Measurements from ENCODE around the gene SPOCD1.
A peak's percentile ranks its signal among the peaks of the same experiment; 100 is the strongest.

SPOCD1 gene

DNA sequence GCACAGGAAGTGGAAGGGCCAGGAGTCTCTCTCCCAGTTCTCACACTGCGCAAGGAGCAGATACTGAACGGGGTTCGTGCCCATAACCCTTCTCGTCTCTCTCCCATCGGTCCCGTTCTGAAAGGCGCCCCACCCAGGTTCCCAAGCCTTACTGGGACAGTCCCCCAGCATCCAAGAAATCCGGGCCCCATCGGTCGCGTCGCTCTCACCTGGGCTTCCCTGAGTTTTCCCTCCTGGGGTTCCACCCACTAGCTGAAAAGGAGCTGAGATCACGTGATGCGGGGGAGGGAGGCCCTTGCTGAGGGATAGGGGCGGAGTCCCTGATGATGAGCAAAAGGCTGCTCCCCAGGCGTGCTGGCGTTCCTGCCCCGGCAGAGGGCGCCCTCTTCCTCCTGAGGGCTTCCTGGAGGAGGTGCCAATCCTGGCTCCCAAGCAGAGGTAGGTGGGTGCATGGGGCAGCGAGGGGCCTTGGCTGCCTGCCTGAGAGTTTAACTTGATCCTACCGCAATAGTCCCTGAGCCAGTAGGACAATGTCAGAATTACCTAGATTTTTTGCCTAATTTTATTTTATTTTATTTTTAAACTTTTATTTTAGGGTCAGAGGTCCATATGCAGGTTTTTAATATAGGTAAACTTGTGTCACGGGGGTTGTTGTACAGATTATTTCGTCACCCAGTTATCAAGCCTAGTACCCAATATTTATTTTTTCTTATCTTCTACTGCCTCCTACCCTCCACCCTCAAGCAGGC, at the start of gene SPOCD1:
Gene SPOCD1, minus strand, starts transcription at position 271 of the 749 bp plus-strand sequence. CDS start 689 bp downstream, outside the sequence.
- peak; percentile 57 for DNase-seq (ENCODE audit: low read depth)

DNA sequence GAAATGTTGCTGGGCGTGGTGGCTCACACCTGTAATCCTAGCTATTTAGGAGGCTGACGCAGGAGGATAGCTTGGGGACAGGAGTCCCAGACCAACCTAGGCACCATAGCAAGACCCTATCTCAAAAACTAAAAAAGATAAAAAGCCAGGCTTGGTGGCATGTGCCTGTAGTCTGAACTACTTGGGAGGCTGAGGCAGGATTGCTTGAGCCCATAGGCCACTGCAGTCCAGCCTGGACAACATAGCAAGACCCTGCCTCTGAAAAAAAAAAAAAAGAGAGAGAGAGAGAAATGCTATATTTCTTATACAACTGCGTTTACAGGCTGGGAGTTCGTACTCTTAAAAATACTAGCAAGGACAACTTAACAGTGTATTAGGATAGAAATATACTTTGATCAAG, 46.2 kb upstream of the SPOCD1 start:
- DNase-seq (ENCODE audit: low read depth): no peak

DNA sequence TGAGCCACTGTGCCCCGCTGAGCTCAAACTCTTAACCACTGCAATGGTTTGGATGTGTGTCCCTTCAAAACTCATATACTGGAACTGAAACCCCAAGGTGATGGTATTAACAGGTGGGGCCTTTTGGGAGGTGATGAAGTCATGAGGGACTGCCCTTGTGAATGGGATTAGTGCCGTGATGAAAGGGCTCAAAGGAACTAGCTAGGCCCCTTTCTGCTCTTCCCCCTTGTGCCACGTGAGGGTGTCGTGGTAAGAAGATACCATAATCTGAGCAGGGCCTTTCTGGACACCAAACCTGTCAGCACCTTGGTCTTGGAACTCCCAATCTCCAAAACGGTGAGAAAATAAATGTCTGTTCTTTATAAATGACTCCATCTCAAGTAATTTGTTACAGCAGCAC, 45.5 kb upstream of the SPOCD1 start:
- DNase-seq (ENCODE audit: low read depth): no peak

DNA sequence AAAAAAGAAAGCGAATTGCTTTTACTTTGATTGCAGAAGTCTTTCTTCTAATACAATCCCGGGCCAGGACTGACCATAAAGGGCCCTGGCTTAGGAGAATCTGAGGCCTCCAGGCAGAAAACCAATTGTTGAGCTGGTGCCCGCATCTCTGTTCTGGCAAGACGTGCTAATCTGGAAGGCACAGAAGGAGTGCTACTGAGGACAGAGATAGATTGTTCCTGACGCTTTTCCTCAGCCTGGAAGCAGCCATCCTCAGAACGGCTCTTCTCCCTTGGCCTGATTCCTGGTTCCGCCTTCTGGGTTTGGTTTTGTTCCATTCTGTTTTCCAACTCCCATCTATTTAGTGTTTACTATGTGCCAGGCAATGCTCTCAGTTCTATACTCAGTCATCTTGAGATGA, 44.8 kb upstream of the SPOCD1 start:
- no peak for DNase-seq (ENCODE audit: low read depth)

DNA sequence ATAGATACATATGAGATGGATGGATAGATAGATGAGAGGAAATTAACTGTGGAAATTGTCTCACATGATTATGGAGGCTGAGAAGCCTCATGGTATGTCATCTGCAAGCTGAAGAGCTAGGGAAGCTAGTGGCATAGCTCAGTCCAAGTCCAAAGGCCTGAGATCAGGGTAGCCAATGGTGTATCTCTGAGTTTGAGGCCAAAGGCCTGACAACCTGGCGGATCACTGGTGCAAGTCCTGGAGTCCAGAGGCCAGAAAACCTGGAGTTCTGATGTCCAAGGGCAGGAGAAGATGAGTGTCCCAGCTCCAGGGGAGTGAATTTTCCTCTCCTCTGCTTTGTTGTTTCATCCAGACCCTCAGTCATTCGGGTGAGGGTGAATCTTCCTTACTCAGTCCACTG, 43.9 kb upstream of the SPOCD1 start:
- no peak for DNase-seq (ENCODE audit: low read depth)

DNA sequence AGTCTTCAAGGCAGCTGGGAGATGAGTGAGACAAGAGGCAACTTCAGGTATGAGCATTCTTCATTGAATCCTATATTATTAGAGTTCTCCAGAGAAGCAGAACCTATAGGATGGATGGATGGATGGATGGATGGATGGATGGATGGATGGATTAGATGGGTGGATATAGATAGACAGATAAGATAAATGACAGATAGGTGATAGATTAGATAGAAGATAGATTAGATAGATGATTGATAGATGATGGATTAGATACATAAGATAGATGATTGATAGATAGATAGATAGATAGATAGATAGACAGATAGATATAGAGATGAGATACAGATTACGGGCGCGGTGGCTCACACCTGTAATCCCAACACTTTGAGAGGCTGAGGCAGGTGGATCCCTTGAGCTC, 43.2 kb upstream of the SPOCD1 start:
- no peak for DNase-seq (ENCODE audit: low read depth)

DNA sequence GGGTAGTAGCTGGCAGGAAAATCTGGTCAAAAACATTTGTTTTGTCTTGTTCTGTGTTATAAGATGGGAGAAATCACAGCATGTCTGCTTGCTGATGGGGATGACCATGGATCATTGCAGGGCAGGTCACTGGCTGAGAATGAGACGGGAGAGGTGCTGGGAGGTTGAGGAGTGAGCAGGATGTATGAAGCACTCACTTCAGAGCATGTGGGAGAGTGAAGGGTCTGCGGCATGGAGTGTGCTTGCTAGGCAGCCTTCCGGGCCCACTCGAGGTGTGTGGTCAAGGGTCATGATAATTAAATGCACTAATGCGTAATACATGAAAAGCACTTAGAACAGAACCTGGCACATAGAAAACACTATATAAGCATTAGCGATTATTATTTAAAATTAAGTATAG, 42.0 kb upstream of the SPOCD1 start:
- no peak for DNase-seq (ENCODE audit: low read depth)

DNA sequence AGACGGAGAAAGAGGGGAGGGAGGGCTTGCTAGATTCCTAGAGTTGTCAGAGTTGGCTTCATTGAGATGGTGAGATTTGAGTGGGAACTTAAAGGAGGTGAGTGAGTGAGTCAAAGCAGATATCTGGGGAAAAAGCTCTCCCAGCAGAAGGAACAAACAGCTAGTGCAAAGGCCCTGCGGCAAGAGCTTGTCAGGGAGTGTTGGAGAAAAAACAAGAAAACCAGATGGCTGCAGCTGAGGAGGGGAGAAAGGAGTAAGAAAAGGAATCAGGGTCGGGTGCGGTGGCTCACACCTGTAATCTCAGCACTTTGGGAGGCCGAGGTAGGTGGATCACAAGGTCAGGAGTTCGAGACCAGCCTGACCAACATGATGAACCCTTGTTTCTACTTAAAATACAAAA, 40.3 kb upstream of the SPOCD1 start:
- DNase-seq (ENCODE audit: low read depth): no peak

DNA sequence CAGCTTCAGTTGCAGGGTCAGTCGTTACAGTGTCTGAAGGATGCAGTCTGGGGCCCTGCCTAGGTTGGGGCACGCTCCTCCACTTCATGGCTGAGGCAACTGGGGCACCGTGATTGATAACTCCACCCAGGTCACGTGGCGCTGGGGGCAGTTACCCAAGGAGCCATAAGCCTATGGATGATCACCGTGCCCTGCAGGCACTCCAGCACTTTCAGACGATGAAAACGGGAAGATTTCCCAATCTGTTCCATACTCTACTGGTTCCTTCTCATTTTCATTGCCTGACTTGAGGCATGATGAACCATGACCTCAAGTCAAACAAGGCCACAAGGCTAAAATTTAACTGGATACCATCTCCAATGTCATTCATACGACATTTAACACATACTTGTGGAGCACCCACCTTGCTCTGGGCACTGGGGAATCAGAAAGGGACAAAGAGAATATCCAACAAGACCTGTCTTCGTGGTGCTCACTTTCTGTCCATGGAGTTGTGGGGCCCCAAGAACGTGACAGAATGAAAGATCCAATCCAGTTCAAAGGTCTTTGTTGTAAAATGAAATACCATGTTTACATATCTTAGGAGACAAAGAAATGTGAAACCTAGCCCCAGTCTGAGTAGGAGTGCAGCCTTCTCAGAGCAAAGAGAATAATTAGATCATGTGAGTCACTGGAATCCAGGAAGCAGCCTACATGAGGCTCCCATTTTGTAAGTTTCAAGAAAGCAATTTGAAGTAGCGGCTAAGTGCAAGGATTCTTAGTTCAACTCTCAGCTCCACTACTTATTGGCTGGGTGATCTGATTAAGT, 39.4 kb upstream of the SPOCD1 start:
- DNase-seq (ENCODE audit: low read depth): no peak

DNA sequence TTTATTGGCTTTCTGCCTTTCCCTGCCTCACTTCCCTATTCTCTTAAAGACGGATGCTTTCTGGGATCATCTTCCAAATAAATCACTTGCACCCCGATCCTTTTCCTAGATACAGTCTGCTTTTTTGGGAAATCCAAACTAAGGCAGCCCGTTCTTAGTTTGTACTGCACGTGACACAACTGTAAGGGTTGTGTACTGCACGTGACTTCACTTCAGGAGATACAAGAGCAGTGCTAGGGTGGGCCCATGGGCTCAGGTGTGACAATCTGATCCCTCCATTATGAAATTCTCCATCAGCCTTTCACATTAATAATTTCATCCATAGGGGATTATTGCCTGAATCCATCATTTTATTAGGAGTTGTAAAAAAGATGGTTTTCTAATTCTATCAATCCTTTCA, 33.8 kb upstream of the SPOCD1 start:
- DNase-seq (ENCODE audit: low read depth): no peak

DNA sequence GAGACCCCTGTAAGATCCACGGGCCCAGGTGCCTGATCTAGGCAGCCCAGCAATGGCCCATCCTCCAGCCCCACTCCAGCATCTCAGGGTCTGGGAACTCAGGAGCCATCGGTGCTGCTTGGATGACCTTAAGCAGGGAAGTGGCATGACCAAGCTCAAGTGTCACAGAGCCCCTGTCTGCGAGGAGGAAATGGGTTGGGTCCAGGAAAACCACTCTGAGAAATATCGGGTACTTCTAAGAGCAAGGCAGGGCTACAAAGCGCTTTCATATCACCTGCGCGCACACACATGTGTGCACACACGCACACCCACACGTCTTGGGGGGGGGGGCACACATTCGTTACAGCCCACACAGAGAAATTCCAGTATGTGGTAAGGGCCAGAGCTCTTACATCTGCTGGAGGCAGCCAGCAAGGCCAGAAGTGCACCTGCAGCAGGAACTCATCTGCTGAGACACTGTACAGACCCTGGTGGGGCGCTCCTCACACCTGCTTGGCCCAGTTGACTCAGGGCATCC, 32.6 kb upstream of the SPOCD1 start:
- DNase-seq (ENCODE audit: low read depth): peak; percentile 6

DNA sequence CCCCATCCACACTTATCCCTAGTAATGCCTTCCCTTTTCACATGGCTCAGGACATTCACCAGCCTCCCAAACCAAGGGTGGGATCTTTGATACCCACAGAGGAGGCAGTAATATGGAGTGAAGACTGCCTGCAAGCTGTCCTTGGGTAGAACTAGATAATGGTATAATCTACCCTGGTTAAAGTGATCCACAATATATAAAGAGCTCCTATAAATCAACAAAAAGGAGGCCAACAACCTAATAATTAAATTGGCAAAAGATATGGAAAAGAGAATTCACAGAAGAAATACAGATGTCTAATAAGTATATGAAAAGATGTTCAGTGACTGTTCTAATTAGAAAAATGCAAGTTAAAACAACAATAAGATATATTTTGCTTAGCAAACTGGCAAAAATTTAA, 30.7 kb upstream of the SPOCD1 start:
- DNase-seq (ENCODE audit: low read depth): no peak

DNA sequence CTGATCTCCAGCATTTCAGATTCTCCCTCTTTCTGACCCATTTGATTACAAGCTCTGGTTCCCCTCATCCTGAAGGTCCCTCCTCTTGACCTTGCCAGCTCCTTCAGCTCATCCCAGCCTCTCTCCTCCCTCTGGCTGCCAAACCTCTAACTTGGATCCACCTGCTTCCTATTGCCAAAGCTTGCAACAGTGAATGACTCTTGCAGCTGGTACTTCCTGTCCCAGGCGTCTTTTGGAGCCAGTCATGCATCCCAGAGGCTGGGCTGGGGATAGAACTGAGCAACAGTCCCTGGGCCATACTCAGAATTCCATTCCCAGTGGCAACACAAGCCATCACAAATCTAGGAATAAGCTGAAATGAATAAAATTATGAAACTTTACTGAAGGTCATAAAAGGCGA, 27.7 kb upstream of the SPOCD1 start:
- no peak for DNase-seq (ENCODE audit: low read depth)

DNA sequence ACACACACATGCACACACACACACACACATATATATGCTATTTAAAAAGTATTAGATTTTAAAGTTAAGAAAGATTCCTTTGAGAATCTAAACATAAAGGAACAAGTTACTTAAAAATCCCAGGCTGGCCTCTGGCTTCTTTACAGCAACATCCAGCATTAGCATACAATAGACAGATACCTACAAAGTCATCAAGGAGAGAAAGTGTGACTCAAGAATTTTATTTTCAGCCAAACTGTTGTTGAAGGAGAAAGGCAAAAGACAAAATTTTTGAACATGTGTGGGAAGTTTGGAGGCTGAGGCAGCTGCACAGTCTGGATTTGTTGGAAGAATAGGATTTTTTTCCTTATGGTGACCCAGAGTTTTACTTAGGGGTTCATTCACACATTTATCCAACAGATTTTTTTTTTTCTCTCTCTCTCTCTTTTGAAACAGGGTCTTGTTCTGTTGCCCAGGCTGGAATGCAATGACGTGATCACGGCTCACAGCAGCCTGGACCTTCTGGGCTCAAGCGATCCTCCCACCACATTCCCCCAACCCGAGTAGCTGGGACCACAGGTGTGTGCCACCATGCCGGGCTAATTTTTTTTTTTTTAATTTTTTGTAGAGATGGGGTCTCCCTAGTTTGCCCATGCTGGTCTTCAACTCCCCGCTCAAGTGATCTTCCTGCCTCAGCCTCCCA, 24.0 kb upstream of the SPOCD1 start:
- no peak for DNase-seq (ENCODE audit: low read depth)

DNA sequence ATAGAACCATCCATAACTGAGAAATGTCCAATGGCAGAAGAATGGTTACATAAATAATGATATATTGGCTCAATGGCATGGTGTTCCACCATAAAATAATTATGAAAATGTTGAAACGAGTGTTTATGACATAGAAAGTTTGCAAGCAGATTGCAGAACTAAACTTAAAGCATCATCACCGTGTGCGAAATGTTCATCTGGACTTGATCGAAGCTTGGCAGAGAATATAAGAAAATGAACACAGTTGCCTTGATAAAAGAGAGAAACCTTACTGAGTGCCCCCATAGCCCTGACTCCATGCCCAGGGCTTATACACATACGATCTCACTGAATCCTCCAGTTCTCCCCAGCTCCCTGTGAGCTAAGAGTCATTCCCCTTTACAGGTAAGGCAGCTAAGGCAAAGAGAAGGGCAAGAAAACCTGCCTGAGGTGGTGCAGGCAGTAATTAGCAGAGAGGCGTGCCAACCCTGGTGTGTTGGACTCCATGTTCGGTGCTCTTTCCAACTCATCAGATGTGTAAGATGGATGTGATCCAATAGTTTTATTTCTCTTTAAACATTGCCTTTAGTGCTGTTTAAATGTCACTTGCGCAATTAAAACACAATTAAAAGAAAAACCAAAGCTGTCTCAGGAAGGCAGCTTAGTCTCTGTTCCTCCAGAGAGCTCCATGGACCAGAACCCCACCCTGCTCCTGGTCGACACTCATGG, 21.8 kb upstream of the SPOCD1 start:
- DNase-seq (ENCODE audit: low read depth): no peak

DNA sequence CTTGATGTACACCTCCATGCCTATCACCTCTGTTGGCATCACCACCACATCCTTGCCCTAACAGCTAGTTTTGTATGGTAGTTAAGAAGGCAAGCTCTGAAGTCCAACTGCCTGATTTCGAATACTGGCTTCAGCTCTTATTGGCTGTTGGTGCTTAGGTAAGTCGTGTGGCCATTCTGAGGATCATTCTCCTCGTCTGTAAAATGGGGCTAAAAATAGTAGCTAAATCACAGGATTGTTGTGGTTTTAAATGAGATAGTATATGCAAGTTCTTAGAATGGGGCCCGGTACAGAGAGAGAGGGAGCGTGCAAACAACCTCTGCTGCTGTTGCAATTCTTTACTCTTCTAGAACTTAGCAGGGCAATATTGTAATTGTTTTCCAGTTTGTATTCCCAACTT, 20.8 kb upstream of the SPOCD1 start:
- no peak for DNase-seq (ENCODE audit: low read depth)

DNA sequence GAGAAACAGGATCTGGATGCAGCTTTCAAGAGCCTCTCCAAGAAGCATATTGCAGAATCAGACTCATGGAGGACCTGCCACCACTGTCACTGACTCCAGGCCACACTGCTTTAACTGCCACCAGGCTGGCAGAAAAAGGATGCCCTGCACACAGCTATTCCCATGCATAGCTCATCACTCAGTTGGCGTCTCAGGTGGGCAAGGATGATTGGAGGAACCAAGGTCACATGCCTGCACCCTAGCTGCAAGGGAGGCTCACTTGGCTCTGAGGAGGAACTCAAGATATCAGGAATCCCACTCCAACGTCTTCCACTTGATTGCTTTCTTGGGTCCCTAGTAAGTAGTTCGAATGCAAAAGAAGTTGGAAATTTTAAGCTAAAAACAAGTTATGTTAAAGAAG, 19.6 kb upstream of the SPOCD1 start:
- no peak for DNase-seq (ENCODE audit: low read depth)

DNA sequence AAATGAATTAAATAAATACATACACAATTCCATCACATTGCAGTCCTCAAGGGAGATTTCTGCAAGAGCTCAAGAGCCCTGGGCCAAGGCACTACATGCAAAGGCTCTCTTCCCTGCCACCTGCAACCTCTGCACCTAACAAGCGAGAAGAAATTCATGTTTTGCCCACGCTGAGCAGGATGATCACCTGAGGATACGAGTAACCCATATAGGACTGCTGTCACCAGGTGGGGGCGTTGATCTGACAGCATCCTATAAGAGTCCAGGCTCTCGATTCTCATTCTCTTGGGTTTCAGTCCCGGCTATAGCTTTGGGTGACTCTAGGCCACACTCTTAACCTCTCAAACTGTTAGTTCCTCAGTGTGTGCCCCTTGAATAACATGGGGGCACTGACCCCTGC, 18.7 kb upstream of the SPOCD1 start:
- DNase-seq (ENCODE audit: low read depth): no peak

DNA sequence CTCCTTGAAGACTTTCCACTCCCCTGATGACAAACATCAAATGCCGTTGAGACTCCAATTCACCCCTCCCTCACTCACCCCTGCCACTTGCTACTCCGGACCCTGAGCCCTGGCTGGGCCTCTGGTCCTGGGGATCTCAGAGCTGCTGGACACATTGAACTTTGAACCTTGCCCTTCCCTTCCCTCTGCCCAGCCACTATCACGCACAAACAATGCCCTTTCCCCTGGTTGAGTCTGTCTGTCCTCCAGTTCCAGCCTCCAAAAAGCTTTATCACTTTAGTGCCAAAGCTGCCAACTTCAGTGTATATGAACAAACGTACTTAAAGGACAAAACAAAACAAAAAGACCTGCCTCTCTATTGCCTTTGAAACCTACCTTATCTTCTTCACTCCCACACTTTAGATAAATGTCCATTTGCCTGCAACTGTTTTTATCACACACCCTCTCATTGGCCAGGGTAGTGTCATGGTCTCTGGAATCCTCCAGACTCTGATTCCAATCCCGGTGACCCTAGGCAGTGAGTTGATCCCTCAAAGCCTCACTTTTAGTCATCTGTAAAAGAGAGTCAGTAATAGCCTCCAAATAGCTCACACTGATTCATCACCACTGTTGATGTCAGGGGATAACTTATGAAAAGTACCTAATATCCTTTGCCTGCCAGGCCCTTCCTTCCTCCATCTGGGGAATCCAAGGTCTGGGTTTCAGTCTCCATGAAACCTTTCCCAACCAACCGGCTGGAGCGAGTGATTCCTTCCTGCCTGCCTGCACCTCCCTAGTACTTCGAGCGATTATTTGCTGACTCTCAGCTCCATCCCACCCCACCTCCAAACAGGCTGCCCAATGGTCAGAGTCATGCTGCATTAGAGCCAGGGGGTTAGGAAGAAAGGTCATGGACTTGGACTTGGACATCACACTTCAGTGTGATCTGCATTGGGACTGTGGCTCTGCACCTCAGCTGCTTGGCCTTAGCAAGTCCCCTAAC, 15.9 kb upstream of the SPOCD1 start:
- no peak for DNase-seq (ENCODE audit: low read depth)

DNA sequence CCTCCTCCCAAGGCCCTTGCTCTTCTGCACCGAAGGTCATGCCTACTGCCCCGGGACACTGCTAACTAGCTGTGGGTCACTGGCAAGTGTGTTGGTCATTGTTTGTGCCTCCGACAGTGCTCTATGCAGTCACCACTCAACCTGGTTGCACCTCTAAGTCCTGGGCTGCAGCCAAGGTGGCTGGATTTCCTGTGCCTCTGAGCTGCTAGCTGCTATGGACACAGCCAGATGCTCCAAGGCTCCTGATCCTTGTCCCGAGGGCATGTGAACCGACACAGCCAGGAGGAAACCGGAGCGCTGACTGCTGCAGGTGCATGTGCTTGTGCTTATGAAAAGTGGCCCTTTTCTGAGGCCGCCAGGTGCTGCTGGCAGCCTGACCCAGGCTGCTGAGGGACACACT, 14.7 kb upstream of the SPOCD1 start:
- DNase-seq (ENCODE audit: low read depth): no peak

DNA sequence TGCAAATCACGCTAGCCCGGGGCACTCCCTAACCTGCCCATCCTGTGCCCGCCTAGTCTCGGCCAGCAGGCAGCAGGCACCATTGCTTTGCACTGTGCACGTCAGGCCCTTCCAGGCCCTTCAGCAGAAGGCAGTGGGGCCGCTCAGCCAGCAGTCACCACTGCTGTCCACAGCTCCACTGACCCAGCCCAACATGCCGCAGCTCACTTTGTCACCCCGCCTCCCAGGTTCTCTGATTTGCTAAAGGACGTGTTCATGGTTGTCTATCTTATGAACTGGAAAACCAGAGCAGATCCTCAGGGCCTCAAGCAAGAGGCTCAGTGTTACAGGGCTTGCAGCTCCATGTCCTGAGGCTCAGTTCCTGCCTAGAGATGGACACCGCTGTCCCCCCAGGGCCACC, 14.2 kb upstream of the SPOCD1 start:
- no peak for DNase-seq (ENCODE audit: low read depth)
